ENCODE data around the gene IYD.
"Not testable (repeated sequence)": the region's sequence is repeated elsewhere in the genome, so short reads cannot be mapped to it uniquely, and the experiment has no call there.

IYD gene

GRCh38 chr6:150352321-150353296, 16.2 kb upstream of the IYD start:
- no peak for DNase-seq

DNA sequence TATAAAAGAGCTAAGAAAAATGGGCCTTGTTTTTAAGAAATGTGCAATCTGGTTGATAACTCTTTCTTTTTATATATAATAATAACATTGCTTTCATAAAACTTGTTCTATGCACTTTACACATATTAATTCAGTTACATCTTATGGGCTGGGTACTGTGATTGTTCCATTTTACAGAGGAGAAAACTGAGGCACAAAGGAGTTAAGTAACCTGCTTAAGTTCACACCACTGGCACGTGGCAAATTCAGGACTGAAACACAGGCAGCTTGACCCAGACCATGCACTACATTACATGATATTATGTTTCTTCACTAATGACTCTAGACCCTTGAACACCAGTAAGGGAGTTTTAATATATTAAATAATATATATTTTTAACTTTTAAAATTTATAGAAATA, 15.4 kb upstream of the IYD start:
- no peak for DNase-seq

DNA sequence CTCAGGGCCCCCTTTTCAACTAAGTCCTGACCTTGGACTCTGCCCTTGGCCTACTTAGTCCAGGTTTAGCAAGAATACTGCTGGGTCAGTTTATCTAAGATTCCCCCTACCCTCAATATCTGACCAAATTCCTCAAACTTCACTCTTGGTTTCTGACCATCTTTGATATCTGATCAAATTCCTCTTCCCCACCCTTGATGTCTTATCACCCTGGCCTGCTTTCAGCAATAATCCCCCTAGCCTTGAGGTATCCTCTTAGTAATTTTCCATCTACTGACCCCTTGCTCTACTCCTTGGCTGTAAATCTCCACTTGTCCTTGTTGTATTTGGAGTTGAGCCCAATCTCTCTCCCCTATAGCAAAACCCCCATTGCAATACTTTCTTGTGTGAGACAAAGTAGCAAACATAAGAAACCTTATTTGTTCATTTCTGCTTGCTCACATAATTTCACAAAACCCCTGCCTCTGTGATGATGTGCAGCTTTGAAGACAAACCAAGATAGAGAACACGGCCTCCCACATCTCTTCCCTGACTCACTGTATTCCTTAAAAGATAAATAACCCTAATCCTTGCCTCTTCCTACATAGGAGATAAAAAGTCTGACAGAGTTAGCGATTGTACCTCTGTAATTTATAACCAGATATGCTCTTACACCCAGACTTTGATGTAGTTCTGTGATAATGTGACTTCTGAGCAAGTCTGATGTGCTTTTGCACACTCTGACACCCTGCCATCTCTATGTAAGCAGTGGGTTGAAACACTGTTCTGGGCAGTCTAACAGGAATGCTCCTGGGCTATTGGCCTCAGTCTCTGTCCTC, 13.8 kb upstream of the IYD start:
- no peak for DNase-seq

- DNase-seq: no peak
Observed at GRCh38 chr6:150355932-150356331, 12.9 kb upstream of the IYD start.

GRCh38 chr6:150361876-150362275, 6.9 kb upstream of the IYD start:
- DNase-seq: no peak

GRCh38 chr6:150363733-150364132, 5.1 kb upstream of the IYD start:
- peak; percentile 77 for DNase-seq

DNA sequence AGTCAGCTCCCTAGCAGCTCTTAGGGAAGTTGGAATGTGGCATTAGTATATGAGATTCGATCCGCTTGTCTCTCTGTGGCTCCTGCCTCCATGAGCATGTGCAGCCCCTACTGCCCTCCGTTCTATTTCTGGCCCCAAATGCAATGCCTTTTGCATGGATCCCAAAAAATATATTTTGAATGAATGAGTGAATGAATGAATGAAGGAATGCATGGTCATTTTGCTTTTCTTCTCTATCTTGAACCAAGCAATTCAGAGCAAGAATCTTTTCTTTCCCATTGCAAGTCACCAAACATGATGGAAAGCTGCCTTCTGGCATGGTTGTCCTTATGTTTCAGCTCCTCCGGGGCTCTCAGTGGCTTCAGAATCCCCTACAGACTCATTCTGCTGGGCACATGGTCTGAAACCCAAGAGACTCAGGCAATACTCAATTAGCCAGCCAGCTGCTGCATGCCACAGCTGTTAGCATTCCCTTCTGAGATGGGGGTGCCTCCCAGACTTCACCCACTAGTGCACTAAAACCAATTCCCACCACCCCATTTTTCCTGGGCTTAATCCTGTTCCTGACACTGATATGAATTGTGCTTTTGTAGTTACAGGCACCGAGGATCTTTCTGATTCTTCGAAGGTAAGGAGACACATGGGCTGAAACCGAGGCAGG, 2.6 kb upstream of the IYD start:
- no peak for DNase-seq

GRCh38 chr6:150369408-150369807, 596 bp downstream of the IYD start:
- no peak for DNase-seq

GRCh38 chr6:150370112-150370511, 1.3 kb downstream of the IYD start:
- no peak for DNase-seq

DNA sequence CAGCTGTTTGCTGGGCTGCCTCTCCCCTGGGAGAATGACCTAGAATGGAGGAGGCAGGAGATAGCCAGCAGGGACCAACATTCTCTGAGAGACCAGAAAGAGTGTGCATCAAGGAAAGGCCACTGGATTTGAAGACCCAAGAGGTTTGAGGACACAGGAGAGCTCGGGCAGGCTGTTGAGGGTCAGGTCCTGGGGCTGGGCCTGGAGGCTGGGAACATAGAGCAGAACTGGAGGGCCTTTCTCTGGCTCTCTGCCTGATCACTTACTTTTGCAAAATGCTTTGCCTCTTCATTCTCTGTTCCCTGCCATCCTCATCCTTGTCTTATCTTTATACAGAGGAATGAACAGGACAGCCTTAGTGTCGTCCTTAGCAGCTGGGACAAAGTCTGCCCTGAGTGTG, 2.5 kb downstream of the IYD start:
- no peak for DNase-seq

DNA sequence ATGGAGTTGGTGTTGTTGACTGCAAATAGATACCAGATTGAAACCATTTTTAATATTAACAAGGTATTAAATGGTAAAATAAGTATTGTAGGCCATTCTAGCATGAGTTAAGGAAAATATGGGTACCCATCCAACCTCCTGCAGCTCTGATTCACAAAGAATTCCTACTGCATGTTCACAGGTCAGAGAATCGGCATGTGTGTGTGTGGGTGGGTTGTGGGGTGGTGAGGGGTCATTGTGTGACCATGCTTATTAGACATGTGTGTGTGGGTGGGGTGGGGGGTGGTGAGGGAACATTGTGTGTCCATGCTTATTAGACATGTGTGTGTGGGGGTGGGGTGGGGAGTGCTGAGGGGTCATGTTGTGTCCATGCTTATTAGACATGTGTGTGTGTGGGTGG, 3.2 kb downstream of the IYD start:
- no peak for DNase-seq

DNA sequence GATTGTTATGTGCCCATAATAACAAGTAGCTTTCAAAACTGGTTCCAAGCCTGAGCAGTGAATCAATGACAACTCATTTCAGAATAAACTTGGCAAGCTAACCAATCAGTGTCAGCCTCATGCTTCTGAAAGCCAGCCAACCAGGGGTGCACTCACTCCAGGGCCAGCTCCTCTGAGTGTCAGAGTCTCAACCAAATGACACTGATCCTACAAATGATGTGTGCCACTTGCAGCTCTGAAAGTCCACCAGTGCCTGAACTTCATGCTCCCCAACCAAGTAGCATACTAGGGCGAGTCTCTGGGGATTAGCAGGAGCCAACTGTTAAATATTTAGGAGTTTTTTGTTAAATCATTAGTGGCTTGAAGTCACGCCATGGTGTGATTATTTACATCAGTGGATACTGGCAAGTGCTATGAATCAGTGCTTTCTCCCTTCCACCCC, 4.5 kb downstream of the IYD start:
- DNase-seq: no peak

DNA sequence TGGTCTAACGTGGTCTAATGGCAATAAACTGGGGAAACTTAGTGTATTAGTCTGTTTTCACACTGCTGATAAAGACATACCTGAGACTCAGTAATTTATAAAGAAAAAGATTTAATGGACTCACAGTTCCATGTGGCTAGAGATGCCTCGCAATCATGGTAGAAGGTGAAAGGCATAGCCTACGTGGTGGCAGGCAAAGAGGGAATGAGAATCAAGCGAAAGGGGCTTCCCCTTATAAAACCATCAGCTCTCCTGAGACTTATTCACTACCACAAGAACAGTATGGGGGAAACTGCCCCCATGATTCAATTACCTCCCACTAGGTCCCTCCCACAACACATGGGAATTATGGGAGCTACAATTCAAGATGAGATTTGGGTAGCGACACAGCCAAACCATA, 5.5 kb downstream of the IYD start:
- DNase-seq: not testable (repeated sequence)

- peak; percentile 94 for DNase-seq
Observed at GRCh38 chr6:150377211-150377781, 8.5 kb downstream of the IYD start.

DNA sequence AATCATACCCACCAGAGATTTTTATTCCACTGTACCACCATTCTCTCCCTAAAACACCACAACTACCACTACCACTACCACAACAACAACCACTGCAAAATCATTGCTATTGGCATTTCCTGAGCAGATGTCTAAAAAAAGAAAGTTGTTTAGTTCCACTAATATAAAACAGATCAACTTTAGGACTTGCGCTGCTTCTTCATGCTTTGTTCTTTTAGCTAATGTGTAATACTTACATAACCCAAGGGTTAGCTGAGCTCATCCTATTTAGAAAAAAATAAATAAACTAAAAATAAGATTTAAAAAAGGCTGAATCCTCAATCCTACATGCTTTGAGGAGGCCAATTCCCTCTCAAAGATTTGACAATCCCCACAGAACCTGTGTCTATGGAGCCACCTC, 11.4 kb downstream of the IYD start:
- DNase-seq: no peak

DNA sequence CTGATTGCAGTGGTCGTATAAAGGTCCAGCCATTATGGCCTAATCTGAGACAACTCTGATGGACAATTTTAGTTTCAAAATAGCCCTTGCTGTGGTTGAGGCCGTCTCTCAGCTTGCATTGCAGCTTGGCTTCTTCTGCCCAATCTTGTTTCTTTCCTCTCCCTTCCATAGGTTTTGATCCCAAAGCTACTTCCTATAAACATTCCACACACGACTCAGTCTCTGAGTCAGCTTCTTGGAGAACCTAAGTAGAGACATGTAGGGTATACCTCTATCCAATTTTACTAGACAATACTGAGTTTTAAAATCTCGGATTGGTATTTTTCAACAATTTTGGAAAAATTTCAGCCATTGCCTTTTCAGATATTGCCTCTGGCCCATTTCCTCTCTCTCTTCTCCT, 13.4 kb downstream of the IYD start:
- DNase-seq: no peak

DNA sequence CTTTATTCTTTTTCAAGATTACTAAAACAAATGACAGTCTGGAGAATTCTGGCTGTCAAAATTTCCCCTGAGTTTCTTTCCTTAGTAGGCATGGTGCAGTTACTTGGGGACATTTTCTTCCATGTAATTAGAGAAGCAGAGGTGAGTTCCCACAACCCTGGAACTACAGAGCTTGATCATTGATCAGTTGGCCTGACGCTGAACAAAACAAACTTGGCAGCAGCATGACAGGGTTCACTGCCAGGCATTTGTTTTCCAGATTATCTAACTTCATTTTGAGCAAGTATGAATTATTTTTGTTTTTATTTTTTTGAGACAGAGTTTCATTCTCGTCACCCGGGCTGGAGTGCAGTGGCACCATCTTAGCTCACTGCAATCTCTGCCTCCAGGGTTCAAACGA, 22.6 kb downstream of the IYD start:
- DNase-seq: no peak

GRCh38 chr6:150391890-150392289, 23.1 kb downstream of the IYD start:
- no peak for DNase-seq

GRCh38 chr6:150392452-150393220, 23.8 kb downstream of the IYD start:
- peak; percentile 71 for DNase-seq

DNA sequence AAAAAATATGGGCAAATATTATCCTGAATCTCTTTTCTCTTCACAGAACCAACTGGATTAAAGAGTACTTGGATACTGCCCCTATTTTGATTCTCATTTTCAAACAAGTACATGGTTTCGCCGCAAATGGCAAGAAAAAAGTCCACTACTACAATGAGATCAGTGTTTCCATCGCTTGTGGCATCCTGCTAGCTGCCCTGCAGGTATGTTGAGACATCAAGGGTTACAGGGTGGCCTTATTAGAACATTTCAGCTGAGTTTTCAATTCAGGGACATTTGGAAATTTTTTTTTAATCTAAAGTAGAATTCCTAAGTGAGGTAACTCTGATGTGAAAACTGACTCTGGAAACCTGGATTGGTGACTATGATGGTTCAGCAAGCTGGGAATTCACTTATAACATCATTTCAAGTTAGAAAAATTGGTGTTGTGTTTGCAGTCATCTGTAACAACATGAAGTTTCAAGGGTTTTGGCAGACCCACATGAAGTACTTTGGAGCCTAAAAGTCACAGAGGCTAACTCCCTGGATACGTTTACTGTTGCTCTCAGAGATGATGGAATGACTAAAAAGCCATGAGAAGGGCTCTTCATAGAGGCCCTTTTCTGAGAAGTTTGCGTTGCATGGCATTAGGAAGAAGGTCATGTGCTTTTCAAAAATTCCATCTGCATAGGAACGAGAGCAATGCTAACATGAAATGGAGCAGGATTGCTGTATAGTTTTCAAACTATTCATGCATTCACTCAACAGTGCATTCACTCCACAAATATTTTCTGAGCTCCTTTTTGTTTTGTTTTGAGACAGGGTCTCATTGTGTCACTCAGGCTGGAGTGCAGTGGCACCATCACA, 25.5 kb downstream of the IYD start:
- DNase-seq: peak; percentile 90

- no peak for DNase-seq
Observed at GRCh38 chr6:150394899-150395295, 26.1 kb downstream of the IYD start.
